ENCODE results near the gene ETNPPL. TPM values are rescaled to one million over a fixed set of nuclear protein-coding genes. Genes with fewer than 3 reads are reported as not detected.

ETNPPL gene
- total and polyA plus RNA-seq, 9 of the 15 experiments (the other 6 are each of a cell fraction or from before 2014, with no cell fraction given), result 0.06 to 0.14 TPM; not detected in 7

DNA sequence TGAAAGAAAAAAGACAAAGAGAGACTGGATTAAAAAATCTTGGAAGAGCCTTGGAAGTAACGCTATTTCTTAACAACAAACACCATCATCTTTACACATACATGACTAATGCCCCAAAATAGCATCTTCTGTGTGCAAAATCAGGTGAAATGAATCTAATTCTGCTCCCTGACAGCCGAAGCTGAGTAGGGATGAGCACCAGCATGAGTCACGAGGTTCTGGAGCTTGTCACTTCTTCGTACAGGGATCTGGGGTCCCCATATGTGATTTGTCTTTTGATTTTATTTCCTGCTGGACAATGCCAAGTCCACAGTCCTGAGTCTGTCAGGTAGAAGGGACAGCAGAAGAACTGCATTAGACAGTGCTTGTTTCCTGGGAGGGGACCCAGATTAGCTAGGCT lies 56.6 kb downstream of the ETNPPL start:
- ATAC-seq, result no peak; the same call in 2 of the 3 replicates
- CTCF ChIA-PET (ENCODE audit: low intra/inter-chr PET ratio), result no interaction called here
- no TSS peak for BruUV-seq (replicated peaks)

More for the DNA sequence above, 56.6 kb downstream of the ETNPPL start:
- no peaks in the 10 kb centered on the region for H4K20me1 ChIP-seq (replicated peaks; ENCODE audit: control insufficient read depth, insufficient read depth, low read length)
- no peak overlapping the region for H3K27ac ChIP-seq (ENCODE audit: extremely low read depth, low read depth, low read length)
- intact Hi-C loops (cut with micrococcal nuclease) (no loop called here), in situ Hi-C loops (cut with MboI) (no loop called here)
- no peaks in the 10 kb centered on the region for H3K9me3 ChIP-seq (replicated peaks; ENCODE audit: control insufficient read depth, insufficient read depth, low read depth, low read length)
- peaks cover 11 to 20% of the 10 kb centered on the region in 2 experiments; a peak in 3 of 5 replicates for H3K27me3 ChIP-seq (ENCODE audit: control insufficient read depth in 2 of 2, insufficient read depth in 2 of 2, low read length in 2 of 2)
- H3K4me1 ChIP-seq (replicated peaks in 1 of 2; ENCODE audit: control insufficient read depth in 2 of 2, insufficient read depth in 2 of 2, low read length in 2 of 2), result peaks cover 3 to 4% of the 10 kb centered on the region in 2 experiments; a peak in 1 of 5 replicates
- TF ChIP-seq PYGO2 (tag; IDR thresholded peaks at IDR 0.05) (no peak), E2F5 (CRISPR knock-in tag; IDR thresholded peaks at IDR 0.05) (no peak), ZNF57 (CRISPR knock-in tag; IDR thresholded peaks at IDR 0.05) (no peak), PCBP1 (IDR thresholded peaks at IDR 0.05; ENCODE audit: low read depth, low read length, poor library complexity, severe bottlenecking) (no peak), ZNF280B (CRISPR knock-in tag; IDR thresholded peaks at IDR 0.05) (no peak), ZKSCAN3 (CRISPR knock-in tag; IDR thresholded peaks at IDR 0.05) (no peak)
- FAIRE-seq (no peak), DNase-seq (ENCODE audit: extremely low read depth in 1 of 4, low spot score in 3 of 4) (no peak)
- peak overlapping the region; percentile 21; the same call in 1 of the 2 replicates for H2AFZ ChIP-seq (ENCODE audit: low read depth, low read length)
- H3K4me3 ChIP-seq, result no peak overlapping the region
- WGBS (ENCODE audit: insufficient coverage, low coverage, missing lambda C conversion rate), result 0% methylated on average over 4 of the region's 4 CpGs
- POLR2A ChIA-PET, result interaction anchor here (1.2 kb wide), 1 partner anchor 18 kb away, joined by 3 read pairs; no protein-coding TSS in a partner anchor
- H3K79me2 ChIP-seq (ENCODE audit: control insufficient read depth, insufficient read depth, low read length), result no peaks in the 10 kb centered on the region
- no peak overlapping the region for H3K9ac ChIP-seq (ENCODE audit: insufficient read depth in 1 of 2, low read depth in 2 of 2, low read length in 2 of 2)
- H3K4me2 ChIP-seq (ENCODE audit: insufficient read depth, low read length), result no peak overlapping the region
- H3K9me1 ChIP-seq (ENCODE audit: control insufficient read depth, insufficient read depth, low read length), result no peaks in the 10 kb centered on the region
- H3K36me3 ChIP-seq (ENCODE audit: control insufficient read depth, insufficient read depth, low read length), result no peaks in the 10 kb centered on the region
